RKO (cell line): ENCODE results near the gene KDM5B.

Experiments
- DNase-seq: peaks from one replicate; pipeline ENCODE4 v3.0.0-alpha.2; 2016; ENCODE audit warnings: low spot score

KDM5B gene

GRCh38 chr1:202685641-202686040 lies 122.6 kb downstream of the KDM5B start:
- DNase-seq = no peak

- DNase-seq = no peak
These were observed 123.5 kb downstream of the KDM5B start for GRCh38 chr1:202684716-202685115.

GRCh38 chr1:202683029-202683428 lies 125.2 kb downstream of the KDM5B start:
- DNase-seq = no peak

- DNase-seq = no peak
These were observed 125.7 kb downstream of the KDM5B start for GRCh38 chr1:202682477-202682876.

- no peak for DNase-seq
These were observed 126.3 kb downstream of the KDM5B start for GRCh38 chr1:202681736-202682420.

- no peak for DNase-seq
These were observed 127.5 kb downstream of the KDM5B start for GRCh38 chr1:202680586-202681352.

- no peak for DNase-seq
These were observed 128.6 kb downstream of the KDM5B start for GRCh38 chr1:202679406-202680177.

GRCh38 chr1:202677433-202677832 lies 130.8 kb downstream of the KDM5B start:
- no peak for DNase-seq
